Uterus (tissue), 2 donors: ENCODE data around the gene MEGF8.

Source experiments
- CTCF ChIP-seq, 4 experiments: fragments of 200-600 bp in 2 of 4; fragments of 450-650 bp in 2 of 4; sonication (generic) in 2 of 4; IDR thresholded peaks; one replicate each; pipeline ENCODE4 v1.5.1; 2016 to 2019; ENCODE audit warnings: antibody characterized with exemption in 4 of 4, mild to moderate bottlenecking in 2 of 4, moderate library complexity in 1 of 4
- POLR2A ChIP-seq, 2 donors: fragments of 450-650 bp; IDR thresholded peaks; one replicate each; pipeline ENCODE4 v1.6.1; 2016; ENCODE audit warnings: antibody characterized with exemption in 2 of 2, mild to moderate bottlenecking in 1 of 2, moderate library complexity in 1 of 2

GRCh38 chr19:42369433-42370067 is 44.1 kb downstream of the MEGF8 start:
- TF ChIP-seq POLR2A (IDR thresholded peaks at IDR 0.05) (no peak), CTCF (IDR thresholded peaks at IDR 0.05) (no peak)
